ENCODE results near the gene CCDC187.

Gene CCDC187

GRCh38 chr9:136202454-136203407 lies 101.2 kb downstream of the CCDC187 start:
- DNase-seq = no peak

DNA sequence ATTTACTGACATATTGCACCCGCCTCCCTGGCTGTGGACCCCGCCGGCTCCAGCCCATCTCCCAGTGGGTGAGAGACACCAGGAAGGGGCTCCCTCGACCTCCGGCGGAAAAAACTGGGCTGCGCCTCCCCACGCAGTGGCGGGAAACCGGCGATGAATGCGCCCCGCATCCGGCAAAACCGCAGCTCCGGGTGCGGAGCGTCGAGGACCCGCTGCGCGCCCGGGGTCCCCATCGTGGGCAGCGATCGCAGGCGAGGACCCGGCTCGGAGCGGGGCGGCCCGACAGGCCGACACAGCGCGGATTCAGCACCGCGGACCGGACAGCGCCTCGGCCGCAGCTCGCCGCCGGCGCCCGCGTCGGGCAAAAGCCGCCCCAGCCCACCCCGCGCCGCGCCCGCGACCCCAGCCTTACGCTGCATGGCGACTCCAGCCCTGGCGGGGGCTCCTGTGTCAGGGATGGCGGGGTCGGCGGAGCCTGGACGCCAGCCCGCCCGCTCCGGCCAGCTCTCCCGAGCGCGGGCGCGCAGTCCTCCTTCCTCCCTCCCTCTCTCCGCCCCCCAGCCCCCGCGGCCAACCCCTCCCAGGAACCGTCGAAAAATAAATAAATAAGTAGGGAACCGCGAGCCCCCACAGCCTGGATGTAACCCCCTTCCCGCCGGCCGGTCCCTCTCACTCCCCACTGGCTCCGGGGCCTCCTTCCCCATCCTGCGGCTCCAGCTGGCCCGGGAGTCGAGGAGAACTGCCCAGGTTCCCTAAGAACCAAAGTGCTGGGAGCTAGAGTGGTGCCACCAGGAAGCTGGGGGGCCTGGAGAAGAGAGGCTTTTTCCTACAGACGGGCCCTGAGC lies 102.1 kb downstream of the CCDC187 start:
- DNase-seq = no peak

GRCh38 chr9:136201174-136201573 lies 102.7 kb downstream of the CCDC187 start:
- no peak for DNase-seq

GRCh38 chr9:136200424-136200823 lies 103.5 kb downstream of the CCDC187 start:
- DNase-seq = no peak

All from stimulated activated CD4-positive, alpha-beta T cell treated with anti-CD3 and anti-CD28 coated beads, Interleukin-4, amount 100 ng/mL, for 1 hour (primary cell).